Stimulated activated CD4-positive, alpha-beta T cell treated with anti-CD3 and anti-CD28 coated beads, TNF-alpha, amount 100 ng/mL, for 1 hour (primary cell): Measurements from ENCODE around the gene CAB39.

Experiments
- DNase-seq, 3 donors: peaks; one replicate each; pipeline ENCODE4 v3.0.0-alpha.2; 2020; ENCODE audit warnings: low read depth in 3 of 3, low spot score in 1 of 3

Gene CAB39

GRCh38 chr2:230712443-230713330, at the start of gene CAB39:
CAB39 (plus strand) TSS chr2:230712842; CDS start chr2:230760002, 47,160 bp downstream.
- DNase-seq = peak; percentile 60 to 81 (median 77)

- DNase-seq = no peak
Observed at GRCh38 chr2:230664128-230664527, 48.5 kb upstream of the CAB39 start.

GRCh38 chr2:230664844-230665243, 47.8 kb upstream of the CAB39 start:
- no peak for DNase-seq

- DNase-seq = no peak
Observed at GRCh38 chr2:230665263-230665691, 47.4 kb upstream of the CAB39 start.

GRCh38 chr2:230666446-230666845, 46.2 kb upstream of the CAB39 start:
- no peak for DNase-seq

GRCh38 chr2:230666885-230667712, 45.5 kb upstream of the CAB39 start:
- DNase-seq = no peak

GRCh38 chr2:230668184-230668938, 44.3 kb upstream of the CAB39 start:
- no peak for DNase-seq

GRCh38 chr2:230668939-230669303, 43.7 kb upstream of the CAB39 start:
- DNase-seq = no peak

GRCh38 chr2:230669386-230669950, 43.2 kb upstream of the CAB39 start:
- DNase-seq = no peak

- DNase-seq = no peak
Observed at GRCh38 chr2:230671117-230671516, 41.5 kb upstream of the CAB39 start.

GRCh38 chr2:230672836-230673235, 39.8 kb upstream of the CAB39 start:
- no peak for DNase-seq

- DNase-seq = no peak
Observed at GRCh38 chr2:230674401-230674800, 38.2 kb upstream of the CAB39 start.

- no peak for DNase-seq
Observed at GRCh38 chr2:230674966-230675672, 37.5 kb upstream of the CAB39 start.

GRCh38 chr2:230676546-230676945, 36.1 kb upstream of the CAB39 start:
- no peak for DNase-seq

GRCh38 chr2:230677201-230677946, 35.3 kb upstream of the CAB39 start:
- no peak for DNase-seq

GRCh38 chr2:230678018-230678417, 34.6 kb upstream of the CAB39 start:
- no peak for DNase-seq

- DNase-seq = no peak
Observed at GRCh38 chr2:230678451-230678850, 34.2 kb upstream of the CAB39 start.

- no peak for DNase-seq
Observed at GRCh38 chr2:230680463-230681170, 32.0 kb upstream of the CAB39 start.

GRCh38 chr2:230681171-230681545, 31.5 kb upstream of the CAB39 start:
- no peak for DNase-seq
